ENCODE data around the gene COX6A1. TPM values are rescaled to one million over a fixed set of nuclear protein-coding genes. Genes with fewer than 3 reads are reported as not detected.
"Not testable (repeated sequence)": the region's sequence is repeated elsewhere in the genome, so short reads cannot be mapped to it uniquely, and the experiment has no call there.

COX6A1 gene
- total RNA-seq, 4 donors from 2014 or later: 469 to 1,865 (median 1,048) TPM

GRCh38 chr12:120447992-120448391 lies 10.1 kb downstream of the COX6A1 start:
- TF ChIP-seq CTCF (IDR thresholded peaks at IDR 0.05) (no peak), EP300 (IDR thresholded peaks at IDR 0.05; ENCODE audit: low read depth) (no peak), POLR2AphosphoS5 (IDR thresholded peaks at IDR 0.05) (no peak), POLR2A (IDR thresholded peaks at IDR 0.05) (no peak)
- H3K9me3 ChIP-seq: no peaks in the 10 kb centered on the region
- in situ Hi-C loops (cut with MboI; ENCODE audit: low pct_ligation_motif_present in 1 of 4, low pct_unique_long_range_greater_than_20kb in 1 of 4, low sequenced_read_pairs in 3 of 4) (no loop called here), intact Hi-C loops (cut with DNase I; ENCODE audit: low total_unique reads) (no loop called here)
- no peak overlapping the region for H3K27ac ChIP-seq
- H3K4me1 ChIP-seq: peaks cover 8 to 27% (median 21%) of the 10 kb centered on the region in 4 donors
- H3K36me3 ChIP-seq: peaks cover 0 to 19% (median 0%) of the 10 kb centered on the region in 4 donors
- no peak for DNase-seq
- 99 to 100% methylated on average over 2 to 4 of the region's 4 CpGs for WGBS, 2 donors (ENCODE audit: low coverage in 1 of 2)
- H3K27me3 ChIP-seq: no peaks in the 10 kb centered on the region
- H3K4me3 ChIP-seq: no peak overlapping the region

DNA sequence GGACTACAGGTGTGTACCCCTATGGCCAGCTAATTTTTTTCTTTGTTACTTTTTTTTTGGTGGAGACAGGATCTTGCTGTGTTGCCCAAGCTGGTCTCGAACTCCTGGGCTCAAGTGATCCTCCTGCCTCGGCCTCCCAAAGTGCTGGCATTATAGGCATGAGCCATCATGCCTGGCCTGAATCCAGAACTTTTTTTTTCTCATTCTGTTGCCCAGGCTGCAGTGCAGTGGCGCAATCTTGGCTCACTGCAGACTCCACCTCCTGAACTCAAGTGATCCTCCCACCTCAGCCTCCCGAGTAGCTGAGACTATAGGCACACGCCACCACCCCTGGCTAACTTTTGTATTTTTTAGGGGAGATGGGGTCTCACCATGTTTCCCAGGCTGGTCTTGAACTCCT lies 14.6 kb downstream of the COX6A1 start:
- H3K36me3 ChIP-seq; H3K4me1 ChIP-seq; H3K27ac ChIP-seq; DNase-seq; intact Hi-C loops (cut with DNase I; ENCODE audit: low total_unique reads); H3K4me3 ChIP-seq; in situ Hi-C loops (cut with MboI; ENCODE audit: low pct_ligation_motif_present in 1 of 4, low pct_unique_long_range_greater_than_20kb in 1 of 4, low sequenced_read_pairs in 3 of 4); H3K27me3 ChIP-seq; H3K9me3 ChIP-seq: not testable (repeated sequence)
- WGBS, 2 donors (ENCODE audit: low coverage in 1 of 2): 88 to 93% methylated on average over 2 to 5 of the region's 5 CpGs

DNA sequence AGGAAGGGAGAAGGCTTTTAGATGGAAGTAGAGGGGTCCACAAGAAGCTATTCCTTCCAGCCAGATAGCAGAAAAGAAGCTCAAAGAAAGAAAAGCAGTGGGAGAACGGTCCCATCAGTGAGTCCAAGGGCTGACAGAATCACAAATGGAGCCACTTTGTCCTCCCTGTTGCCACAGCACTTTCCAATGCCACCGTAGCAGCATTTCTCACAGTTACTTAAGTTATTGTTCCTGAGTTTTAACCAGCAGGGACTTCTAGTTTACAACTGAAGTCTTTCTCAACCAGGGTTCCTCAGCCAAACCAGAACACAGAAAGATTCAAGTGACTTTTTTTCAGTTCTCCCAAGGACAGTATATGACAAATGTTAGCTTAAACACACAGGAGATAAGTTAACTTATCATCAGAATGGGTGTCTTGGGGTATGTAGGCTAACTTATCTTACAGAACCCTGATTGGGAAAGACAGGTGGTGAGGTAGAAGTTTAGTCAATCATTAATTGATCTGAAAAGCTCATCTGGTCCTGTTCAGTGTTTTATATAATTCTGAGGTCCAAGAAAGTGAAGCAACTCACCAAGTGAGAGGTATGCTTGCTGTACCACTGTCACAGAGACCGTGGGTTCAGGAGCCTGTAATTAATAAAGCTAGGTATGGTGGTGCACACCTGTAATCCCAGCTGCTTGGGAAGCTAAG lies 15.3 kb downstream of the COX6A1 start:
- Histone ChIP-seq H3K27ac (no peak overlapping the region), H3K9me3 (no peaks in the 10 kb centered on the region), H3K27me3 (no peaks in the 10 kb centered on the region), H3K36me3 (peaks cover 0 to 10% (median 4%) of the 10 kb centered on the region in 4 donors), H3K4me1 (no peaks in the 10 kb centered on the region), H3K4me3 (no peak overlapping the region)
- WGBS, 2 donors (ENCODE audit: low coverage in 1 of 2): 89 to 93% methylated on average over 3 of the region's 3 CpGs
- intact Hi-C loops (cut with DNase I; ENCODE audit: low total_unique reads) (no loop called here), in situ Hi-C loops (cut with MboI; ENCODE audit: low pct_ligation_motif_present in 1 of 4, low pct_unique_long_range_greater_than_20kb in 1 of 4, low sequenced_read_pairs in 3 of 4) (no loop called here)
- no peak for DNase-seq
- no peak for TF ChIP-seq EP300 (IDR thresholded peaks at IDR 0.05; ENCODE audit: low read depth)
- no peak for TF ChIP-seq CTCF (IDR thresholded peaks at IDR 0.05)

- TF ChIP-seq CTCF (IDR thresholded peaks at IDR 0.05) (peak; percentile 36 to 56 (median 54)), EP300 (IDR thresholded peaks at IDR 0.05; ENCODE audit: low read depth) (no peak), POLR2AphosphoS5 (IDR thresholded peaks at IDR 0.05) (no peak)
- H3K4me3 ChIP-seq: no peak overlapping the region
- WGBS, 2 donors (ENCODE audit: low coverage in 1 of 2): 50 to 80% methylated on average over 3 to 4 of the region's 4 CpGs
- intact Hi-C loops (cut with DNase I; ENCODE audit: low total_unique reads): no loop called here
- no peaks in the 10 kb centered on the region for H3K4me1 ChIP-seq
- no peaks in the 10 kb centered on the region for H3K27me3 ChIP-seq
- no peak overlapping the region for H3K27ac ChIP-seq
- no peak for DNase-seq
- no peaks in the 10 kb centered on the region for H3K9me3 ChIP-seq
- peaks cover 0 to 17% (median 7%) of the 10 kb centered on the region in 4 donors for H3K36me3 ChIP-seq
- in situ Hi-C loops (cut with MboI; ENCODE audit: low pct_ligation_motif_present in 1 of 4, low pct_unique_long_range_greater_than_20kb in 1 of 4, low sequenced_read_pairs in 3 of 4): no loop called here
These were observed 16.1 kb downstream of the COX6A1 start for GRCh38 chr12:120453977-120454376.

GRCh38 chr12:120455302-120455701 lies 17.4 kb downstream of the COX6A1 start:
- H3K9me3 ChIP-seq: no peaks in the 10 kb centered on the region
- WGBS, 2 donors (ENCODE audit: low coverage in 1 of 2): 88% methylated on average over 7 of the region's 7 CpGs; no CpG with 5 or more reads in 1 of the 2 donors

More at GRCh38 chr12:120455302-120455701, 17.4 kb downstream of the COX6A1 start:
- TF ChIP-seq POLR2AphosphoS5 (IDR thresholded peaks at IDR 0.05) (no peak), POLR2A (IDR thresholded peaks at IDR 0.05) (no peak), EP300 (IDR thresholded peaks at IDR 0.05; ENCODE audit: low read depth) (no peak), CTCF (IDR thresholded peaks at IDR 0.05) (no peak)
- DNase-seq: no peak
- Histone ChIP-seq H3K4me1 (no peaks in the 10 kb centered on the region), H3K36me3 (peaks cover 0 to 26% (median 12%) of the 10 kb centered on the region in 4 donors), H3K27me3 (no peaks in the 10 kb centered on the region), H3K27ac (no peak overlapping the region), H3K4me3 (no peak overlapping the region)
- in situ Hi-C loops (cut with MboI; ENCODE audit: low pct_ligation_motif_present in 1 of 4, low pct_unique_long_range_greater_than_20kb in 1 of 4, low sequenced_read_pairs in 3 of 4): no loop called here
- intact Hi-C loops (cut with DNase I; ENCODE audit: low total_unique reads): no loop called here
